Colonic mucosa (tissue), 4 donors: ENCODE data around the gene CTSW. TPM values are rescaled to one million over a fixed set of nuclear protein-coding genes. Genes with fewer than 3 reads are reported as not detected.
"Not testable (repeated sequence)": the region's sequence is repeated elsewhere in the genome, so short reads cannot be mapped to it uniquely, and the experiment has no call there.

Source experiments
- DNase-seq: peaks from one replicate; pipeline ENCODE4 v3.0.0-alpha.2; 2020
- H3K27ac ChIP-seq: fragments of 200-600 bp; one replicate; pipeline ENCODE4 v1.8.0; 2021
- H3K27me3 ChIP-seq: fragments of 200-600 bp; one replicate; pipeline ENCODE4 v1.8.0; 2021
- H3K36me3 ChIP-seq: fragments of 200-600 bp; one replicate; pipeline ENCODE4 v1.8.0; 2021
- H3K4me1 ChIP-seq: fragments of 200-600 bp; one replicate; pipeline ENCODE4 v1.8.0; 2021; ENCODE audit warnings: mild to moderate bottlenecking
- H3K4me3 ChIP-seq: fragments of 200-600 bp; one replicate; pipeline ENCODE4 v1.8.0; 2021
- H3K9ac ChIP-seq, 2 donors: one replicate each; pipeline ENCODE4 v1.7.0; 2013; ENCODE audit warnings: control low read depth in 2 of 2, low read depth in 2 of 2, low read length in 2 of 2
- H3K9me3 ChIP-seq: fragments of 200-600 bp; one replicate; pipeline ENCODE4 v1.8.0; 2021
- intact Hi-C: fragments of 100-400 bp; cut with DNase I; formaldehyde crosslinking; loops from one replicate; pipeline ENCODE4 v1.14.1; 2022
- total RNA-seq, 2 donors: library from RNA; stranded (reverse); fragmentation: NEBNext Ultra II Directional in 1 of 2; extraction: Animal tissue kit (Norgen Biotek cat#: 25700) in 1 of 2; gene quantifications; one replicate each; pipeline ENCODE4 v1.2.1, GENCODE V29; 2021
- TF ChIP-seq, protein P1 (sequence below): fragments of 200-600 bp; IDR thresholded peaks from one replicate; pipeline ENCODE4 v1.8.0; 2022; ENCODE audit warnings: antibody characterized with exemption, mild to moderate bottlenecking
- donor health status: healthy.
- donor health status: DM: no; HTN: no; CAD: no.
- donor health status: DM: no; HTN: no; CAD: no.

The CTSW gene, protein sequence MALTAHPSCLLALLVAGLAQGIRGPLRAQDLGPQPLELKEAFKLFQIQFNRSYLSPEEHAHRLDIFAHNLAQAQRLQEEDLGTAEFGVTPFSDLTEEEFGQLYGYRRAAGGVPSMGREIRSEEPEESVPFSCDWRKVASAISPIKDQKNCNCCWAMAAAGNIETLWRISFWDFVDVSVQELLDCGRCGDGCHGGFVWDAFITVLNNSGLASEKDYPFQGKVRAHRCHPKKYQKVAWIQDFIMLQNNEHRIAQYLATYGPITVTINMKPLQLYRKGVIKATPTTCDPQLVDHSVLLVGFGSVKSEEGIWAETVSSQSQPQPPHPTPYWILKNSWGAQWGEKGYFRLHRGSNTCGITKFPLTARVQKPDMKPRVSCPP
- 1 to 10 TPM; 1.2 TPM for total RNA-seq

DNA sequence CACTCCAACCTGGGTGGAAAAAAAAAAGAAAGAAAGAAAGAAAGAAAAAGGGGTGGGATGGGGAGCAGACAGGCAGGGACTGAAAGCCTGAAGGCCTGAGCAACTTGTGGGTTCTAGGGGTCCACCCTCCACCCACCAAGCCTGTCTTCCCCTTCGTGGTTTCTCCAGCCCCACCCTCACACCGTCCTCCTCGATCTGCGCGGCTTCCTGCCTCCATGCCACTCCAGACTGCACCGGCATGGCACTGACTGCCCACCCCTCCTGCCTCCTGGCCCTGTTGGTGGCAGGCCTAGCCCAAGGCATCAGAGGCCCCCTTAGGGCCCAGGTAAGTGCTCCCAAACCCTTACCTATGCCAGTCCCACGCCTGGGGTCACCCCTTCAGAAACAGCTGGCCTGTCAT lies at the start of gene CTSW:
Gene CTSW (plus strand): TSS at position 221 of the 400 bp plus-strand sequence. CDS start 18 bp downstream, at position 239.
- Histone ChIP-seq H3K9me3 (no peaks in the 10 kb centered on the region), H3K36me3 (peaks cover 7% of the 10 kb centered on the region), H3K27ac (no peak within 1 kb of the TSS), H3K4me1 (no peaks in the 10 kb centered on the region), H3K9ac (no peak within 1 kb of the TSS), H3K27me3 (no peaks in the 10 kb centered on the region), H3K4me3 (no peak within 1 kb of the TSS)
- intact Hi-C loops, result no loop called here
- TF ChIP-seq, protein P1, sequence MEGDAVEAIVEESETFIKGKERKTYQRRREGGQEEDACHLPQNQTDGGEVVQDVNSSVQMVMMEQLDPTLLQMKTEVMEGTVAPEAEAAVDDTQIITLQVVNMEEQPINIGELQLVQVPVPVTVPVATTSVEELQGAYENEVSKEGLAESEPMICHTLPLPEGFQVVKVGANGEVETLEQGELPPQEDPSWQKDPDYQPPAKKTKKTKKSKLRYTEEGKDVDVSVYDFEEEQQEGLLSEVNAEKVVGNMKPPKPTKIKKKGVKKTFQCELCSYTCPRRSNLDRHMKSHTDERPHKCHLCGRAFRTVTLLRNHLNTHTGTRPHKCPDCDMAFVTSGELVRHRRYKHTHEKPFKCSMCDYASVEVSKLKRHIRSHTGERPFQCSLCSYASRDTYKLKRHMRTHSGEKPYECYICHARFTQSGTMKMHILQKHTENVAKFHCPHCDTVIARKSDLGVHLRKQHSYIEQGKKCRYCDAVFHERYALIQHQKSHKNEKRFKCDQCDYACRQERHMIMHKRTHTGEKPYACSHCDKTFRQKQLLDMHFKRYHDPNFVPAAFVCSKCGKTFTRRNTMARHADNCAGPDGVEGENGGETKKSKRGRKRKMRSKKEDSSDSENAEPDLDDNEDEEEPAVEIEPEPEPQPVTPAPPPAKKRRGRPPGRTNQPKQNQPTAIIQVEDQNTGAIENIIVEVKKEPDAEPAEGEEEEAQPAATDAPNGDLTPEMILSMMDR, result no peak
- no peak for DNase-seq

DNA sequence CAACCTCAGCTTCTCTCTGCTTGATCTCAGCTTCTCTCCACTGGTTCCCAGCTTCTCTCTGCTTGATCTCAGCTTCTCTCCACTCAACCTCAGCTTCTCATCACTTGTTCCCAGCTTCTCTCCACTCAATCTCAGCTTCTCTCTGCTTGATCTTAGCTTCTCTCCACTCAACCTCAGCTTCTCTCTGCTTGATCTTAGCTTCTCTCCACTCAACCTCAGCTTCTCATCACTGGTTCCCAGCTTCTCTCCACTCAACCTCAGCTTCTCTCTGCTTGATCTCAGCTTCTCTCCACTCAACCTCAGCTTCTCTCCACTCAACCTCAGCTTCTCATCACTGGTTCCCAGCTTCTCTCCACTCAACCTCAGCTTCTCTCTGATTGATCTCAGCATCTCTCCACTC lies 47.4 kb upstream of the CTSW start:
- DNase-seq, intact Hi-C loops, H3K27ac ChIP-seq: not testable (repeated sequence)

DNA sequence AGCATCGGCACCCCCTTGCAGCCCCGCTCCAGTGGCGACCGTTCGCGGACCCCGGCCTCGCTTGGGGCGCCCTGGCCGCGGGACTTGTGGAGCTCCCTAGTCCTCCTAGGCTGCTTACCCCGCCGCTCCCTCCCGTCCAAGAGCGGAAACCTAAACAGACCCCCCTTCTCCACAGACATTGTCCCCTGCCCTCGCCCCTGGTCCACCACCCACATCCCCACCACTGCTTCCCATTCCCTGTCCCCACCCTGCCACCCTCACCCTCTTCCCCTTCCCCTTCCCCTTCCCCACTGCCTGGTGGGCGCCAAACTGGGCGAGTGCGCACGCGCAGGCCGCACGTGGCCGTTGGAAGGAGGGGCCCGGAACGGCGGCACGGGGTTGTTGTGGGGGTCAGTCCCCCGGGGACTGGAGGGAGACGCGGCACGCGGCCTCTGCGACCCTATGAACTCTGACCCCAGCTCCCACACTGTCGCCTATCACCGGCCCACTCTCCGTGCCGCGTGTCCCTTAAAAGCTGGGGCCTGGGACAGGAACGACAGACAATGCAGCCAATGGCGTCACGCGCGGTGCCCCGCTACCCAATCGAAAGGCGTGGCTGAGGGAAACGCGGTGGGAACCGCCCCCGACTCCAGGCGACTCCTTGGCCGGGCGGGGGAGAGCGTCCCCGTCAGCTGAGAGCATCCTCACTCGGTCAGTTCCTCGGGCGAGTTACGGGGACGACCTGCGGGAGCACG lies 46.2 kb upstream of the CTSW start, which contains the start of gene SNX32:
Gene SNX32 (plus strand): TSS at position 667 of the 734 bp plus-strand sequence. CDS start 103 bp downstream, outside the sequence.
- intact Hi-C loops, result no loop called here
- peak; percentile 97 for DNase-seq
- peak within 1 kb of the TSS; percentile 48 to 60 for H3K9ac ChIP-seq
- H3K9me3 ChIP-seq, result no peaks in the 10 kb centered on the region
- H3K4me3 ChIP-seq, result peak within 1 kb of the TSS; percentile 50
- peaks cover 4% of the 10 kb centered on the region for H3K4me1 ChIP-seq
- H3K36me3 ChIP-seq, result no peaks in the 10 kb centered on the region
- no peak within 1 kb of the TSS for H3K27ac ChIP-seq
- H3K27me3 ChIP-seq, result no peaks in the 10 kb centered on the region
- TF ChIP-seq, protein P1, result no peak

More for the DNA sequence above, 47.4 kb upstream of the CTSW start:
- not testable (repeated sequence) for H3K27me3 ChIP-seq, H3K4me1 ChIP-seq, H3K36me3 ChIP-seq, H3K9ac ChIP-seq, H3K9me3 ChIP-seq, H3K4me3 ChIP-seq

DNA sequence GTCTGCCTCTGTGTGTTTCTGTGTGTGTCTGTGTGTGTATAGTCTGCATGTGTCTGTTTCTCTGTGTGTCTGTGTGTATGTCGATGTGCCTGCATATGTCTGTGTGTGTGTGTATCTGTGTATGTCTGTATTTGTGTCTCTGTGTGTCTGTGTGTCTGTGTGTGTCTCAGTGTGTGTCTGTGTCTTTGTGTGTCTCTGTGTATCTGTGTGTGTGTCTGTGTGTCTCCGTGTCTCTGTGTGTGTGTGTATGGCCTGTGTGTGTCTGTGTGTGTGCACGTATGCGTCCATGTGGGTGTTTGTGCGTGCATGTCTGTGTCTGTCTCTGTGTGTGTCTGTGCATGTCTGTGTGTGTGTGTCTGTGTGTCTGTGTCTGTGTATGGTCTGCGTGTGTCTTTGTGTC lies 45.4 kb upstream of the CTSW start:
- Histone ChIP-seq H3K4me3 (peak overlapping the region; percentile 50), H3K9me3 (no peaks in the 10 kb centered on the region), H3K36me3 (no peaks in the 10 kb centered on the region), H3K27ac (no peak overlapping the region), H3K27me3 (no peaks in the 10 kb centered on the region), H3K4me1 (peaks cover 4% of the 10 kb centered on the region), H3K9ac (peak overlapping the region; percentile 48 to 60)
- no peak for DNase-seq
- intact Hi-C loops, result no loop called here
- TF ChIP-seq, protein P1, result no peak

DNA sequence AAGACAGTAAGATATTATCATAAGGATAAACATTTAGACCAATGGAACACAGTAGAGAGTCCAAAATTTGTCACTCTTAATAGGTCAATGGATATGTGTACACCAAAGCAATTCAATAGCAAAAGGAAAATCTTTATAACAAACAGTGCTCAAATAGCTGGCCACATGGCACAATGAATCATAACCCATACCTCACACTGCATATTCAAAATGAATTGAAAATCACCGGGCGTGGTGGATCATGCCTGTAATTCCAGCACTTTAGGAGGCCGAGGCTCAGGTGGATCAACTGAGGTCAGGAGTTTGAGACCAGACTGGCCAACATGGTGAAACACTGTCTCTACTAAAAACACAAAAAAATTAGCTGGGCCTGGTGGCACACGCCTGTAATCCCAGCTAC lies 37.5 kb upstream of the CTSW start:
- no peak overlapping the region for H3K9ac ChIP-seq
- intact Hi-C loops, result no loop called here
- no peaks in the 10 kb centered on the region for H3K9me3 ChIP-seq
- H3K4me3 ChIP-seq, result no peak overlapping the region
- H3K27me3 ChIP-seq, result no peaks in the 10 kb centered on the region
- DNase-seq, result no peak
- H3K4me1 ChIP-seq, result no peaks in the 10 kb centered on the region
- TF ChIP-seq, protein P1, result no peak
- H3K27ac ChIP-seq, result no peak overlapping the region
- no peaks in the 10 kb centered on the region for H3K36me3 ChIP-seq
